ENCODE results near the gene NWD2. TPM values are rescaled to one million over a fixed set of nuclear protein-coding genes. Genes with fewer than 3 reads are reported as not detected.

Gene NWD2
- total RNA-seq, 1 experiment from 2014 or later = under 0.01 TPM

GRCh38 chr4:37441231-37442061, 196.9 kb downstream of the NWD2 start:
- peaks cover 51% of the 10 kb centered on the region for H3K4me1 ChIP-seq (ENCODE audit: insufficient read depth, low read length)
- peak; percentile 43 for ATAC-seq
- H3K9ac ChIP-seq (ENCODE audit: low read length) = no peak overlapping the region
- no peaks in the 10 kb centered on the region for H3K36me3 ChIP-seq (ENCODE audit: low read depth, low read length)
- H3K27ac ChIP-seq (ENCODE audit: low read length) = no peak overlapping the region
- no peaks in the 10 kb centered on the region for H3K9me3 ChIP-seq (ENCODE audit: low read length)
- H3F3A ChIP-seq (ENCODE audit: low read length, unreplicated experiment) = peaks cover 4% of the 10 kb centered on the region
- H3K79me2 ChIP-seq (ENCODE audit: low read length) = no peaks in the 10 kb centered on the region
- no TSS peak for BruUV-seq (replicated peaks)
- no peaks in the 10 kb centered on the region for H4K20me1 ChIP-seq (ENCODE audit: low read length)
- ChIA-PET CTCF (interaction anchor here (0.5 kb wide), 1 partner anchor 45 kb away, joined by 3 read pairs; no protein-coding TSS in a partner anchor), POLR2A (ENCODE audit: unreplicated experiment) (no interaction called here)
- no peak overlapping the region for H2AFZ ChIP-seq (ENCODE audit: low read length)
- peak overlapping the region; percentile 19; the same call in 1 of the 2 replicates for H3K4me2 ChIP-seq (ENCODE audit: low read length)
- DNase-seq = peak; percentile 78
- intact Hi-C loops (cut with micrococcal nuclease) = no loop called here
- no peaks in the 10 kb centered on the region for H3K9me2 ChIP-seq (replicated peaks; ENCODE audit: low read length)
- no peak for TF ChIP-seq EZH2 (IDR thresholded peaks at IDR 0.05; ENCODE audit: low read length, unreplicated experiment)
- TF ChIP-seq EZH2phosphoT487 (IDR thresholded peaks at IDR 0.05; ENCODE audit: borderline replicate concordance, low read length) = no peak
- no peak for TF ChIP-seq CTCF (conservative IDR thresholded peaks at IDR 0.05; ENCODE audit: low read depth, low read length)
- no peaks in the 10 kb centered on the region for H3K27me3 ChIP-seq (ENCODE audit: low read length)
- H3K4me3 ChIP-seq (ENCODE audit: low read length) = no peak overlapping the region

- Histone ChIP-seq H2AFZ (ENCODE audit: low read length) (no peak overlapping the region), H3K36me3 (ENCODE audit: low read depth, low read length) (no peaks in the 10 kb centered on the region), H3K9me3 (ENCODE audit: low read length) (no peaks in the 10 kb centered on the region), H3K4me2 (ENCODE audit: low read length) (no peak overlapping the region), H4K20me1 (ENCODE audit: low read length) (no peaks in the 10 kb centered on the region), H3F3A (ENCODE audit: low read length, unreplicated experiment) (peaks cover 4% of the 10 kb centered on the region), H3K27me3 (ENCODE audit: low read length) (no peaks in the 10 kb centered on the region), H3K4me3 (ENCODE audit: low read length) (no peak overlapping the region), H3K79me2 (ENCODE audit: low read length) (no peaks in the 10 kb centered on the region), H3K9ac (ENCODE audit: low read length) (no peak overlapping the region), H3K27ac (ENCODE audit: low read length) (peak overlapping the region; percentile 2; the same call in 1 of the 2 replicates), H3K9me2 (replicated peaks; ENCODE audit: low read length) (no peaks in the 10 kb centered on the region), H3K4me1 (ENCODE audit: insufficient read depth, low read length) (peaks cover 51% of the 10 kb centered on the region)
- ATAC-seq = no peak
- CTCF ChIA-PET = interaction anchor here (0.5 kb wide), 1 partner anchor 44 kb away, joined by 3 read pairs; no protein-coding TSS in a partner anchor
- POLR2A ChIA-PET (ENCODE audit: unreplicated experiment) = no interaction called here
- no TSS peak for BruUV-seq (replicated peaks)
- DNase-seq = no peak
- no peak for TF ChIP-seq EZH2phosphoT487 (IDR thresholded peaks at IDR 0.05; ENCODE audit: borderline replicate concordance, low read length)
- intact Hi-C loops (cut with micrococcal nuclease) = no loop called here
Measured at GRCh38 chr4:37442062-37442323, 197.4 kb downstream of the NWD2 start.

- TF ChIP-seq CTCF (conservative IDR thresholded peaks at IDR 0.05; ENCODE audit: low read depth, low read length) (no peak), EZH2phosphoT487 (IDR thresholded peaks at IDR 0.05; ENCODE audit: borderline replicate concordance, low read length) (no peak), EZH2 (IDR thresholded peaks at IDR 0.05; ENCODE audit: low read length, unreplicated experiment) (no peak)
- Histone ChIP-seq H3K4me1 (ENCODE audit: insufficient read depth, low read length) (peaks cover 59% of the 10 kb centered on the region), H3K9ac (ENCODE audit: low read length) (no peak overlapping the region), H3K36me3 (ENCODE audit: low read depth, low read length) (no peaks in the 10 kb centered on the region), H3K9me2 (replicated peaks; ENCODE audit: low read length) (no peaks in the 10 kb centered on the region), H3K9me3 (ENCODE audit: low read length) (no peaks in the 10 kb centered on the region), H3K27me3 (ENCODE audit: low read length) (no peaks in the 10 kb centered on the region), H3K4me3 (ENCODE audit: low read length) (no peak overlapping the region), H2AFZ (ENCODE audit: low read length) (no peak overlapping the region), H3K27ac (ENCODE audit: low read length) (no peak overlapping the region), H3K79me2 (ENCODE audit: low read length) (no peaks in the 10 kb centered on the region), H4K20me1 (ENCODE audit: low read length) (no peaks in the 10 kb centered on the region), H3F3A (ENCODE audit: low read length, unreplicated experiment) (peaks cover 4% of the 10 kb centered on the region), H3K4me2 (ENCODE audit: low read length) (no peak overlapping the region)
- intact Hi-C loops (cut with micrococcal nuclease) = no loop called here
- BruUV-seq (replicated peaks) = no TSS peak
- CTCF ChIA-PET = interaction anchor here (0.5 kb wide), 1 partner anchor 9 kb away, joined by 7 read pairs; no protein-coding TSS in a partner anchor
- ATAC-seq (no peak), DNase-seq (no peak)
- POLR2A ChIA-PET (ENCODE audit: unreplicated experiment) = no interaction called here
Measured at GRCh38 chr4:37443137-37443536, 198.6 kb downstream of the NWD2 start.
